T follicular helper cell (primary cell): ENCODE data around the gene MYRFL.
"Not testable (repeated sequence)": the region's sequence is repeated elsewhere in the genome, so short reads cannot be mapped to it uniquely, and the experiment has no call there.

Experiments
- DNase-seq: peaks from one replicate; pipeline ENCODE4 v3.0.0-alpha.2; 2020; ENCODE audit warnings: low read depth

The MYRFL gene

GRCh38 chr12:69988481-69989321 is 163.7 kb downstream of the MYRFL start:
- DNase-seq: no peak

- DNase-seq: no peak
Observed at GRCh38 chr12:69991690-69992288, 166.8 kb downstream of the MYRFL start.

- DNase-seq: no peak
Observed at GRCh38 chr12:69993433-69993832, 168.4 kb downstream of the MYRFL start.

GRCh38 chr12:69994086-69994485 is 169.1 kb downstream of the MYRFL start:
- DNase-seq: not testable (repeated sequence)

- no peak for DNase-seq
Observed at GRCh38 chr12:69994724-69995173, 169.7 kb downstream of the MYRFL start.

GRCh38 chr12:69996241-69996640 is 171.2 kb downstream of the MYRFL start:
- DNase-seq: no peak

GRCh38 chr12:69996722-69997121 is 171.7 kb downstream of the MYRFL start:
- DNase-seq: no peak

GRCh38 chr12:69998011-69998410 is 173.0 kb downstream of the MYRFL start:
- no peak for DNase-seq

GRCh38 chr12:69998922-69999321 is 173.9 kb downstream of the MYRFL start:
- no peak for DNase-seq

- no peak for DNase-seq
Observed at GRCh38 chr12:69999561-69999960, 174.5 kb downstream of the MYRFL start.

- DNase-seq: no peak
Observed at GRCh38 chr12:70002097-70002911, 177.3 kb downstream of the MYRFL start.

GRCh38 chr12:70002912-70003255 is 177.9 kb downstream of the MYRFL start:
- DNase-seq: no peak

GRCh38 chr12:70005864-70006618 is 181.0 kb downstream of the MYRFL start:
- no peak for DNase-seq

- no peak for DNase-seq
Observed at GRCh38 chr12:70006619-70006973, 181.6 kb downstream of the MYRFL start.

- no peak for DNase-seq
Observed at GRCh38 chr12:70007687-70008086, 182.7 kb downstream of the MYRFL start.
